ENCODE data around the gene C1orf226. TPM values are rescaled to one million over a fixed set of nuclear protein-coding genes. Genes with fewer than 3 reads are reported as not detected.
"Not testable (repeated sequence)": the region's sequence is repeated elsewhere in the genome, so short reads cannot be mapped to it uniquely, and the experiment has no call there.

C1orf226 gene
- total and polyA plus RNA-seq, 4 donors = 2.2 to 25.2 (median 10.8) TPM

- no peak overlapping the region for H3K27ac ChIP-seq (ENCODE audit: low read depth in 1 of 2, low read length in 2 of 2)
- H3K9ac ChIP-seq (ENCODE audit: low read depth in 1 of 2, low read length in 2 of 2) = no peak overlapping the region
- H3K9me3 ChIP-seq (ENCODE audit: control insufficient read depth in 4 of 4, low read length in 3 of 4) = peaks cover 0 to 2% (median under 1%) of the 10 kb centered on the region in 4 donors
- no peaks in the 10 kb centered on the region for H3K36me3 ChIP-seq (ENCODE audit: control insufficient read depth in 4 of 4, insufficient read depth in 3 of 4, low read depth in 1 of 4, low read length in 3 of 4)
- H3K4me1 ChIP-seq (ENCODE audit: control insufficient read depth in 4 of 4, insufficient read depth in 4 of 4, low read length in 3 of 4) = no peaks in the 10 kb centered on the region
- H3K27me3 ChIP-seq (ENCODE audit: control insufficient read depth in 4 of 4, insufficient read depth in 4 of 4, low read length in 3 of 4) = peaks cover 0 to 6% (median 0%) of the 10 kb centered on the region in 4 donors
- no peak for DNase-seq (ENCODE audit: low spot score)
- H3K4me3 ChIP-seq (ENCODE audit: low read depth in 1 of 3, low read length in 3 of 3) = no peak overlapping the region
- TF ChIP-seq YY1 (IDR thresholded peaks at IDR 0.05) (no peak), RAD21 (IDR thresholded peaks at IDR 0.05) (no peak), HNF4G (IDR thresholded peaks at IDR 0.05) (no peak), TAF1 (conservative IDR thresholded peaks at IDR 0.05) (no peak), GABPA (IDR thresholded peaks at IDR 0.05 in 1 of 2, conservative IDR thresholded peaks at IDR 0.05 in 1 of 2) (no peak), FOXA2 (IDR thresholded peaks at IDR 0.05) (no peak), ZBTB33 (IDR thresholded peaks at IDR 0.05) (no peak), FOXA1 (IDR thresholded peaks at IDR 0.05) (no peak), SP1 (IDR thresholded peaks at IDR 0.05) (no peak), EGR1 (IDR thresholded peaks at IDR 0.05; ENCODE audit: low read depth in 2 of 2) (no peak), HNF4A (conservative IDR thresholded peaks at IDR 0.05) (no peak)
Measured at GRCh38 chr1:162416215-162416614, 34.7 kb downstream of the C1orf226 start.

DNA sequence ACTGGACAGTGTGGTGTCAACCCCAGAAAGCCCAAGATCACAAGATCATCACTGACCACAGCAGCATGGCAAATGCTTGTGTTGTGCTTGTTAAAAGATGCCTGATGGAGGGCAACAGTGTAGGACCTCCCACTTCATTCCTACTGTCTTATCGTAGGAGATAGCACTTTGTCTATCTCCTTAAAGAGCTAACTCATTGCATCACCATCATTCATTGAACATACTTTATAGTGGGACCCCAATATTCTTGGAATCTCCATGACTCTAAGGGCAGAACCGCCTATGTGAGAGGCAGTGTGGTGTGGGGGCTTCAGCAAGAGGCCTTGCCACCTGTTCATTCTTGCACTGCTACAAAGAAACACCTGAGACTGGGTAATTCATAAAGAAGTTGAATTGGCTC, 35.4 kb downstream of the C1orf226 start:
- H3K9me3 ChIP-seq (ENCODE audit: control insufficient read depth in 4 of 4, low read length in 3 of 4) = peaks cover 0 to 2% (median under 1%) of the 10 kb centered on the region in 4 donors
- H3K4me1 ChIP-seq (ENCODE audit: control insufficient read depth in 4 of 4, insufficient read depth in 4 of 4, low read length in 3 of 4) = no peaks in the 10 kb centered on the region
- WGBS = 91% methylated on average over 2 of the region's 2 CpGs
- H3K9ac ChIP-seq (ENCODE audit: low read depth in 1 of 2, low read length in 2 of 2) = no peak overlapping the region
- DNase-seq (ENCODE audit: low spot score) = no peak
- H3K4me3 ChIP-seq (ENCODE audit: low read depth in 1 of 3, low read length in 3 of 3) = no peak overlapping the region
- H3K27me3 ChIP-seq (ENCODE audit: control insufficient read depth in 4 of 4, insufficient read depth in 4 of 4, low read length in 3 of 4) = peaks cover 0 to 5% (median 0%) of the 10 kb centered on the region in 4 donors
- no peaks in the 10 kb centered on the region for H3K36me3 ChIP-seq (ENCODE audit: control insufficient read depth in 4 of 4, insufficient read depth in 3 of 4, low read depth in 1 of 4, low read length in 3 of 4)
- TF ChIP-seq ATF3 (IDR thresholded peaks at IDR 0.05) (no peak), RAD21 (IDR thresholded peaks at IDR 0.05) (no peak), JUND (IDR thresholded peaks at IDR 0.05) (no peak), GABPA (IDR thresholded peaks at IDR 0.05 in 1 of 2, conservative IDR thresholded peaks at IDR 0.05 in 1 of 2) (no peak)
- H3K27ac ChIP-seq (ENCODE audit: low read depth in 1 of 2, low read length in 2 of 2) = no peak overlapping the region

DNA sequence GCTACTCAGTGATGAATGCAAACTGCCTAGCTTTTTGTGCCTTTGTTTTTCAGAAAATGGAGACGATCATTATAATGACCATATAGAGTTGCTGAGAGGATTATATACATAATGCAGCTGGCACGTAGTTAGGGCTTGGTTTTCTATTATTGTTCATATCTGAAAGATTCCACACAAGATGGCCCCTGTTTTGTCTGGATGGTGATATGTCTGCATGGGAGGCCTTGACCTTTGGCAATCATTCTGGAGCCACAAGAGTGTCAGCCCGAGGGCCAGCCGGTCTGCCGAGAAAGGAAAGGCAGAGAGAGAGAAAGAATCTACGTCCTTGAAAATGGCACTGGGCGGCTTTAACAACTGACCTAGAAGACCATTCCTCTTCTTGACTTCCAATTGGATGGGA, 36.1 kb downstream of the C1orf226 start:
- no peaks in the 10 kb centered on the region for H3K27me3 ChIP-seq (ENCODE audit: control insufficient read depth in 4 of 4, insufficient read depth in 4 of 4, low read length in 3 of 4)
- no peak overlapping the region for H3K27ac ChIP-seq (ENCODE audit: low read depth in 1 of 2, low read length in 2 of 2)
- H3K9ac ChIP-seq (ENCODE audit: low read depth in 1 of 2, low read length in 2 of 2) = no peak overlapping the region
- no peak for DNase-seq (ENCODE audit: low spot score)
- H3K36me3 ChIP-seq (ENCODE audit: control insufficient read depth in 4 of 4, insufficient read depth in 3 of 4, low read depth in 1 of 4, low read length in 3 of 4) = no peaks in the 10 kb centered on the region
- H3K4me3 ChIP-seq (ENCODE audit: low read depth in 1 of 3, low read length in 3 of 3) = no peak overlapping the region
- TF ChIP-seq, protein P1, sequence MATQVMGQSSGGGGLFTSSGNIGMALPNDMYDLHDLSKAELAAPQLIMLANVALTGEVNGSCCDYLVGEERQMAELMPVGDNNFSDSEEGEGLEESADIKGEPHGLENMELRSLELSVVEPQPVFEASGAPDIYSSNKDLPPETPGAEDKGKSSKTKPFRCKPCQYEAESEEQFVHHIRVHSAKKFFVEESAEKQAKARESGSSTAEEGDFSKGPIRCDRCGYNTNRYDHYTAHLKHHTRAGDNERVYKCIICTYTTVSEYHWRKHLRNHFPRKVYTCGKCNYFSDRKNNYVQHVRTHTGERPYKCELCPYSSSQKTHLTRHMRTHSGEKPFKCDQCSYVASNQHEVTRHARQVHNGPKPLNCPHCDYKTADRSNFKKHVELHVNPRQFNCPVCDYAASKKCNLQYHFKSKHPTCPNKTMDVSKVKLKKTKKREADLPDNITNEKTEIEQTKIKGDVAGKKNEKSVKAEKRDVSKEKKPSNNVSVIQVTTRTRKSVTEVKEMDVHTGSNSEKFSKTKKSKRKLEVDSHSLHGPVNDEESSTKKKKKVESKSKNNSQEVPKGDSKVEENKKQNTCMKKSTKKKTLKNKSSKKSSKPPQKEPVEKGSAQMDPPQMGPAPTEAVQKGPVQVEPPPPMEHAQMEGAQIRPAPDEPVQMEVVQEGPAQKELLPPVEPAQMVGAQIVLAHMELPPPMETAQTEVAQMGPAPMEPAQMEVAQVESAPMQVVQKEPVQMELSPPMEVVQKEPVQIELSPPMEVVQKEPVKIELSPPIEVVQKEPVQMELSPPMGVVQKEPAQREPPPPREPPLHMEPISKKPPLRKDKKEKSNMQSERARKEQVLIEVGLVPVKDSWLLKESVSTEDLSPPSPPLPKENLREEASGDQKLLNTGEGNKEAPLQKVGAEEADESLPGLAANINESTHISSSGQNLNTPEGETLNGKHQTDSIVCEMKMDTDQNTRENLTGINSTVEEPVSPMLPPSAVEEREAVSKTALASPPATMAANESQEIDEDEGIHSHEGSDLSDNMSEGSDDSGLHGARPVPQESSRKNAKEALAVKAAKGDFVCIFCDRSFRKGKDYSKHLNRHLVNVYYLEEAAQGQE (IDR thresholded peaks at IDR 0.05) = no peak
- no peak for TF ChIP-seq RXRA (IDR thresholded peaks at IDR 0.05)
- no peak for TF ChIP-seq FOXA1 (IDR thresholded peaks at IDR 0.05)
- no peak for TF ChIP-seq RAD21 (IDR thresholded peaks at IDR 0.05)
- no peak for TF ChIP-seq HNF4G (IDR thresholded peaks at IDR 0.05)
- TF ChIP-seq NR2F2 (IDR thresholded peaks at IDR 0.05) = no peak
- WGBS = 91% methylated on average over 7 of the region's 7 CpGs
- H3K9me3 ChIP-seq (ENCODE audit: control insufficient read depth in 4 of 4, low read length in 3 of 4) = peaks cover 0 to 2% (median under 1%) of the 10 kb centered on the region in 4 donors
- H3K4me1 ChIP-seq (ENCODE audit: control insufficient read depth in 4 of 4, insufficient read depth in 4 of 4, low read length in 3 of 4) = no peaks in the 10 kb centered on the region

- H3K27me3 ChIP-seq (ENCODE audit: control insufficient read depth in 4 of 4, insufficient read depth in 4 of 4, low read length in 3 of 4); H3K9me3 ChIP-seq (ENCODE audit: control insufficient read depth in 4 of 4, low read length in 3 of 4); DNase-seq (ENCODE audit: low spot score); H3K4me3 ChIP-seq (ENCODE audit: low read depth in 1 of 3, low read length in 3 of 3); H3K9ac ChIP-seq (ENCODE audit: low read depth in 1 of 2, low read length in 2 of 2); H3K27ac ChIP-seq (ENCODE audit: low read depth in 1 of 2, low read length in 2 of 2); H3K36me3 ChIP-seq (ENCODE audit: control insufficient read depth in 4 of 4, insufficient read depth in 3 of 4, low read depth in 1 of 4, low read length in 3 of 4); H3K4me1 ChIP-seq (ENCODE audit: control insufficient read depth in 4 of 4, insufficient read depth in 4 of 4, low read length in 3 of 4): not testable (repeated sequence)
- WGBS = 84% methylated on average over 7 of the region's 7 CpGs
Measured at GRCh38 chr1:162418584-162418983, 37.1 kb downstream of the C1orf226 start.

DNA sequence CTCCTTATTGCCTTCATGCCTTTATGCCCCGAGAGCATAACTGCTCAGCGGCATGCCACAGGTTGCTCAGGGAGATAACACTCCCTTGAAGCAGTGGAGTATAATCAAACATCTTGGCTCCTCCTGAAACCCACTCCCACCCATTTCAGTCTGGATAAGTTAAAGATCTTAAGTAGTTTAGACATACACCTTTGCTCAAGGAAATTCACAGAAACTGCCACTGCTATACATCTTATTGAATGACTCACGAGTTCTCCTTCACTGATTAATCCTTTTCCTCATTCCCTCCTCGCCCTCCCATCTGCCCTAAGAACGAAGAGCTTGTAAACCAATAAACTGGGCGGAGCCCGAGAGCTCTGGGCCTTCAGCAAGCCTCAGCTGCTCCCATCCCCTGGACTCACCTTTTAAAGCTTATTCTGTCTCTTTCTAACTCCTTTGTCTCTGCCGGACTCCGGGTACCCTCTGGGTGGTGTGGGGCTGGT, 38.0 kb downstream of the C1orf226 start:
- DNase-seq (ENCODE audit: low spot score) = not testable (repeated sequence)

More for the DNA sequence above, 38.0 kb downstream of the C1orf226 start:
- H3K36me3 ChIP-seq (ENCODE audit: control insufficient read depth in 4 of 4, insufficient read depth in 3 of 4, low read depth in 1 of 4, low read length in 3 of 4); H3K27me3 ChIP-seq (ENCODE audit: control insufficient read depth in 4 of 4, insufficient read depth in 4 of 4, low read length in 3 of 4); H3K9me3 ChIP-seq (ENCODE audit: control insufficient read depth in 4 of 4, low read length in 3 of 4); H3K27ac ChIP-seq (ENCODE audit: low read depth in 1 of 2, low read length in 2 of 2); H3K9ac ChIP-seq (ENCODE audit: low read depth in 1 of 2, low read length in 2 of 2); H3K4me1 ChIP-seq (ENCODE audit: control insufficient read depth in 4 of 4, insufficient read depth in 4 of 4, low read length in 3 of 4); H3K4me3 ChIP-seq (ENCODE audit: low read depth in 1 of 3, low read length in 3 of 3): not testable (repeated sequence)
- 76% methylated on average over 9 of the region's 9 CpGs for WGBS

All from liver (tissue), 9 donors.